Neural cell (in vitro differentiated cells): ENCODE results near the gene HLF. TPM values are rescaled to one million over a fixed set of nuclear protein-coding genes. Genes with fewer than 3 reads are reported as not detected.

Source experiments
- H2AFZ ChIP-seq: fragments of 200-600, 300-800 bp; sonication (generic), shearing (Covaris generic); 2 replicates; pipeline ENCODE4 v1.6.0; 2014; ENCODE audit warnings: low read depth, mild to moderate bottlenecking, antibody characterized with exemption, low read length, moderate library complexity
- H3F3A ChIP-seq: fragments of 200-600 bp; shearing (Covaris generic); 2 replicates; pipeline ENCODE4 v1.6.1; 2016; ENCODE audit warnings: mild to moderate bottlenecking, moderate library complexity, mixed read lengths, antibody characterized with exemption, low read length; ENCODE audit not compliant: insufficient read depth, poor library complexity, severe bottlenecking
- H3K27ac ChIP-seq: fragments of 200-600, 300-800 bp; sonication (generic), shearing (Covaris generic); 2 replicates; pipeline ENCODE4 v1.5.1; 2014; ENCODE audit warnings: mild to moderate bottlenecking, low read length, moderate library complexity
- H3K27me3 ChIP-seq: fragments of 300-800, 200-600 bp; sonication (generic), shearing (Covaris generic); 2 replicates; pipeline ENCODE4 v1.6.0; 2014; ENCODE audit warnings: mild to moderate bottlenecking, low read depth, low read length, moderate library complexity; ENCODE audit not compliant: insufficient read depth
- H3K36me3 ChIP-seq: fragments of 300-800, 200-600 bp; sonication (generic), shearing (Covaris generic); 2 replicates; pipeline ENCODE4 v1.5.1; 2014; ENCODE audit warnings: mild to moderate bottlenecking, antibody characterized with exemption, low read length, moderate library complexity; ENCODE audit not compliant: insufficient read depth
- H3K4me2 ChIP-seq: fragments of 300-800, 200-600 bp; sonication (generic), shearing (Covaris generic); 2 replicates; pipeline ENCODE4 v1.6.0; 2014; ENCODE audit warnings: mild to moderate bottlenecking, low read length
- H3K4me3 ChIP-seq: fragments of 300-800, 200-600 bp; sonication (generic), shearing (Covaris generic); 2 replicates; pipeline ENCODE4 v1.5.1; 2014; ENCODE audit warnings: mild to moderate bottlenecking, low read length, moderate library complexity
- H3K79me2 ChIP-seq: fragments of 200-600 bp; shearing (Covaris generic); replicated peaks from 2 replicates; pipeline ENCODE4 v1.6.0; 2014; ENCODE audit warnings: mild to moderate bottlenecking, low read length, moderate library complexity; ENCODE audit not compliant: insufficient read depth
- H3K9ac ChIP-seq: fragments of 300-800, 200-600 bp; sonication (generic), shearing (Covaris generic); 2 replicates; pipeline ENCODE4 v1.6.1; 2016; ENCODE audit warnings: mild to moderate bottlenecking, low read length, mixed read lengths
- H3K9me2 ChIP-seq: fragments of 200-600 bp; shearing (Covaris generic); 2 replicates; pipeline ENCODE4 v1.6.1; 2016; ENCODE audit warnings: mild to moderate bottlenecking, low read length, mixed read lengths; ENCODE audit not compliant: insufficient read depth
- H3K9me3 ChIP-seq: fragments of 200-600, 300-800 bp; sonication (generic), shearing (Covaris generic); 2 replicates; pipeline ENCODE4 v1.6.1; 2016; ENCODE audit warnings: mild to moderate bottlenecking, mixed run types, low read length, moderate library complexity, mixed read lengths
- H4K20me1 ChIP-seq: fragments of 200-600 bp; shearing (Covaris generic); 2 replicates; pipeline ENCODE4 v1.6.1; 2016; ENCODE audit warnings: mild to moderate bottlenecking, mixed run types; ENCODE audit not compliant: insufficient read depth
- CTCF ChIP-seq: fragments of 450-650 bp; IDR thresholded peaks from 2 replicates; pipeline ENCODE4 v1.5.1; 2014; ENCODE audit warnings: antibody characterized with exemption, mild to moderate bottlenecking, moderate library complexity; ENCODE audit not compliant: poor library complexity, severe bottlenecking
- EP300 ChIP-seq: fragments of 450-650 bp; conservative IDR thresholded peaks from 2 replicates; pipeline ENCODE4 v1.6.1; 2014; ENCODE audit warnings: antibody characterized with exemption, mild to moderate bottlenecking, moderate library complexity; ENCODE audit not compliant: poor library complexity, severe bottlenecking
- EZH2 ChIP-seq: fragments of 200-600, 300-800 bp; shearing (Covaris generic), sonication (generic); IDR thresholded peaks from 2 replicates; pipeline ENCODE4 v1.6.1; 2014; ENCODE audit warnings: antibody characterized with exemption, low read length, borderline replicate concordance, mild to moderate bottlenecking; ENCODE audit not compliant: insufficient read depth, poor library complexity, severe bottlenecking
- POLR2AphosphoS5 ChIP-seq: IDR thresholded peaks from 2 replicates; pipeline ENCODE4 v1.6.1; 2012
- SMC3 ChIP-seq: fragments of 450-650 bp; conservative IDR thresholded peaks from 2 replicates; pipeline ENCODE4 v1.6.1; 2014; ENCODE audit warnings: antibody characterized with exemption, mild to moderate bottlenecking, moderate library complexity; ENCODE audit not compliant: poor library complexity
- TAF1 ChIP-seq: IDR thresholded peaks from 2 replicates; pipeline ENCODE4 v1.6.1; 2012; ENCODE audit warnings: low read depth
- polyA plus RNA-seq: library from polyadenylated mRNA; depleted of rRNA; stranded (reverse); fragments of >200 nt; gene quantifications from 2 replicates; pipeline ENCODE4 v1.2.3, GENCODE V29; 2014
- TF ChIP-seq, protein P1 (sequence below): IDR thresholded peaks from 2 replicates; pipeline ENCODE4 v1.6.1; 2012; ENCODE audit warnings: borderline replicate concordance

HLF gene
- polyA plus RNA-seq, 1 donor from 2014 or later = 0.71 TPM

- H3K9me3 ChIP-seq = no peaks in the 10 kb centered on the region
- H3K27ac ChIP-seq = no peak overlapping the region
- no peaks in the 10 kb centered on the region for H4K20me1 ChIP-seq
- no peak overlapping the region for H3K4me2 ChIP-seq
- no peaks in the 10 kb centered on the region for H3K9me2 ChIP-seq
- TF ChIP-seq EZH2 (no peak), POLR2AphosphoS5 (no peak), EP300 (no peak)
- TF ChIP-seq, protein P1, sequence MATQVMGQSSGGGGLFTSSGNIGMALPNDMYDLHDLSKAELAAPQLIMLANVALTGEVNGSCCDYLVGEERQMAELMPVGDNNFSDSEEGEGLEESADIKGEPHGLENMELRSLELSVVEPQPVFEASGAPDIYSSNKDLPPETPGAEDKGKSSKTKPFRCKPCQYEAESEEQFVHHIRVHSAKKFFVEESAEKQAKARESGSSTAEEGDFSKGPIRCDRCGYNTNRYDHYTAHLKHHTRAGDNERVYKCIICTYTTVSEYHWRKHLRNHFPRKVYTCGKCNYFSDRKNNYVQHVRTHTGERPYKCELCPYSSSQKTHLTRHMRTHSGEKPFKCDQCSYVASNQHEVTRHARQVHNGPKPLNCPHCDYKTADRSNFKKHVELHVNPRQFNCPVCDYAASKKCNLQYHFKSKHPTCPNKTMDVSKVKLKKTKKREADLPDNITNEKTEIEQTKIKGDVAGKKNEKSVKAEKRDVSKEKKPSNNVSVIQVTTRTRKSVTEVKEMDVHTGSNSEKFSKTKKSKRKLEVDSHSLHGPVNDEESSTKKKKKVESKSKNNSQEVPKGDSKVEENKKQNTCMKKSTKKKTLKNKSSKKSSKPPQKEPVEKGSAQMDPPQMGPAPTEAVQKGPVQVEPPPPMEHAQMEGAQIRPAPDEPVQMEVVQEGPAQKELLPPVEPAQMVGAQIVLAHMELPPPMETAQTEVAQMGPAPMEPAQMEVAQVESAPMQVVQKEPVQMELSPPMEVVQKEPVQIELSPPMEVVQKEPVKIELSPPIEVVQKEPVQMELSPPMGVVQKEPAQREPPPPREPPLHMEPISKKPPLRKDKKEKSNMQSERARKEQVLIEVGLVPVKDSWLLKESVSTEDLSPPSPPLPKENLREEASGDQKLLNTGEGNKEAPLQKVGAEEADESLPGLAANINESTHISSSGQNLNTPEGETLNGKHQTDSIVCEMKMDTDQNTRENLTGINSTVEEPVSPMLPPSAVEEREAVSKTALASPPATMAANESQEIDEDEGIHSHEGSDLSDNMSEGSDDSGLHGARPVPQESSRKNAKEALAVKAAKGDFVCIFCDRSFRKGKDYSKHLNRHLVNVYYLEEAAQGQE = no peak
- no peaks in the 10 kb centered on the region for H3K36me3 ChIP-seq
- H3K79me2 ChIP-seq = no peaks in the 10 kb centered on the region
- H2AFZ ChIP-seq = no peak overlapping the region
- no peak overlapping the region for H3K4me3 ChIP-seq
- no peak overlapping the region for H3K9ac ChIP-seq
- no peaks in the 10 kb centered on the region for H3K27me3 ChIP-seq
- H3F3A ChIP-seq = no peaks in the 10 kb centered on the region
Observed at GRCh38 chr17:55291114-55291507, 26.4 kb downstream of the HLF start.

- no peak overlapping the region for H3K27ac ChIP-seq
- H3K9ac ChIP-seq = no peak overlapping the region
- no peak overlapping the region for H2AFZ ChIP-seq
- H3K4me2 ChIP-seq = no peak overlapping the region
- H3K36me3 ChIP-seq = no peaks in the 10 kb centered on the region
- no peak overlapping the region for H3K4me3 ChIP-seq
- H4K20me1 ChIP-seq = no peaks in the 10 kb centered on the region
- H3K9me2 ChIP-seq = no peaks in the 10 kb centered on the region
- H3K9me3 ChIP-seq = no peaks in the 10 kb centered on the region
- H3K27me3 ChIP-seq = no peaks in the 10 kb centered on the region
- no peaks in the 10 kb centered on the region for H3F3A ChIP-seq
- no peak for TF ChIP-seq EP300
- no peak for TF ChIP-seq TAF1
- TF ChIP-seq, protein P1 = no peak
- no peak for TF ChIP-seq CTCF
- TF ChIP-seq SMC3 = no peak
- no peaks in the 10 kb centered on the region for H3K79me2 ChIP-seq
Observed at GRCh38 chr17:55292094-55292493, 27.3 kb downstream of the HLF start.
